Neural progenitor cell (in vitro differentiated cells): ENCODE results near the gene PIK3CD.

Source experiments
- EZH2 ChIP-seq: fragments of 200-600 bp; sonication (generic); IDR thresholded peaks from 2 replicates; pipeline ENCODE4 v1.6.1; 2017; ENCODE audit warnings: antibody characterized with exemption, mild to moderate bottlenecking, moderate library complexity
- TF ChIP-seq, protein P1 (sequence below): fragments of 200-600 bp; sonication (generic); IDR thresholded peaks from 2 replicates; pipeline ENCODE4 v1.5.1; 2017; ENCODE audit warnings: antibody characterized with exemption, mild to moderate bottlenecking

GRCh38 chr1:9711466-9712020, 60.0 kb downstream of the PIK3CD start:
- TF ChIP-seq, protein P1, sequence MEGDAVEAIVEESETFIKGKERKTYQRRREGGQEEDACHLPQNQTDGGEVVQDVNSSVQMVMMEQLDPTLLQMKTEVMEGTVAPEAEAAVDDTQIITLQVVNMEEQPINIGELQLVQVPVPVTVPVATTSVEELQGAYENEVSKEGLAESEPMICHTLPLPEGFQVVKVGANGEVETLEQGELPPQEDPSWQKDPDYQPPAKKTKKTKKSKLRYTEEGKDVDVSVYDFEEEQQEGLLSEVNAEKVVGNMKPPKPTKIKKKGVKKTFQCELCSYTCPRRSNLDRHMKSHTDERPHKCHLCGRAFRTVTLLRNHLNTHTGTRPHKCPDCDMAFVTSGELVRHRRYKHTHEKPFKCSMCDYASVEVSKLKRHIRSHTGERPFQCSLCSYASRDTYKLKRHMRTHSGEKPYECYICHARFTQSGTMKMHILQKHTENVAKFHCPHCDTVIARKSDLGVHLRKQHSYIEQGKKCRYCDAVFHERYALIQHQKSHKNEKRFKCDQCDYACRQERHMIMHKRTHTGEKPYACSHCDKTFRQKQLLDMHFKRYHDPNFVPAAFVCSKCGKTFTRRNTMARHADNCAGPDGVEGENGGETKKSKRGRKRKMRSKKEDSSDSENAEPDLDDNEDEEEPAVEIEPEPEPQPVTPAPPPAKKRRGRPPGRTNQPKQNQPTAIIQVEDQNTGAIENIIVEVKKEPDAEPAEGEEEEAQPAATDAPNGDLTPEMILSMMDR, result no peak
- TF ChIP-seq EZH2, result no peak
